Osteocyte (in vitro differentiated cells): ENCODE results near the gene MYRIP. TPM values are rescaled to one million over a fixed set of nuclear protein-coding genes. Genes with fewer than 3 reads are reported as not detected.

Experiments
- DNase-seq: peaks from one replicate; pipeline ENCODE4 v3.0.0; 2021; ENCODE audit warnings: mixed read lengths; ENCODE audit not compliant: unreplicated experiment; ENCODE audit errors: extremely low spot score
- H3K27ac Mint-ChIP-seq: one replicate; pipeline ENCODE4 v1.8.0; 2021; ENCODE audit warnings: mild to moderate bottlenecking, mixed read lengths; ENCODE audit not compliant: unreplicated experiment
- H3K27me3 Mint-ChIP-seq: one replicate; pipeline ENCODE4 v1.8.0; 2021; ENCODE audit warnings: mixed read lengths; ENCODE audit not compliant: unreplicated experiment
- H3K36me3 Mint-ChIP-seq: one replicate; pipeline ENCODE4 v1.8.0; 2021; ENCODE audit warnings: mixed read lengths; ENCODE audit not compliant: unreplicated experiment
- H3K4me1 Mint-ChIP-seq: one replicate; pipeline ENCODE4 v1.8.0; 2021; ENCODE audit warnings: mixed read lengths; ENCODE audit not compliant: unreplicated experiment
- H3K4me3 Mint-ChIP-seq: one replicate; pipeline ENCODE4 v1.8.0; 2021; ENCODE audit warnings: mild to moderate bottlenecking, moderate library complexity, mixed read lengths; ENCODE audit not compliant: unreplicated experiment
- H3K9me3 Mint-ChIP-seq: one replicate; pipeline ENCODE4 v1.8.0; 2021; ENCODE audit warnings: mixed read lengths; ENCODE audit not compliant: unreplicated experiment
- CTCF ChIP-seq: fragments of 200-600 bp; sonication (generic); IDR thresholded peaks from 2 replicates; pipeline ENCODE4 v1.5.0; 2021; ENCODE audit warnings: antibody characterized with exemption, mild to moderate bottlenecking, moderate library complexity
- total RNA-seq: library from RNA; stranded (reverse); gene quantifications from 2 replicates; pipeline ENCODE4 v1.2.1, GENCODE V29; 2021

The MYRIP gene
- total RNA-seq, 1 donor from 2014 or later: 0.62 TPM

GRCh38 chr3:40242638-40243037 lies 433.2 kb downstream of the MYRIP start:
- no peaks in the 10 kb centered on the region for H3K4me1 Mint-ChIP-seq
- H3K9me3 Mint-ChIP-seq: no peaks in the 10 kb centered on the region
- H3K4me3 Mint-ChIP-seq: no peak overlapping the region
- H3K27me3 Mint-ChIP-seq: peaks cover 3% of the 10 kb centered on the region
- H3K36me3 Mint-ChIP-seq: no peaks in the 10 kb centered on the region
- no peak for DNase-seq
- no peak overlapping the region for H3K27ac Mint-ChIP-seq
- TF ChIP-seq CTCF: no peak

- no peak for TF ChIP-seq CTCF
- Mint-ChIP-seq H3K27ac (no peak overlapping the region), H3K4me3 (no peak overlapping the region), H3K27me3 (peaks cover 3% of the 10 kb centered on the region), H3K4me1 (no peaks in the 10 kb centered on the region), H3K36me3 (no peaks in the 10 kb centered on the region), H3K9me3 (no peaks in the 10 kb centered on the region)
- DNase-seq: no peak
Observed at GRCh38 chr3:40243056-40243455, 433.6 kb downstream of the MYRIP start.

GRCh38 chr3:40247714-40248454 lies 438.5 kb downstream of the MYRIP start:
- TF ChIP-seq CTCF: no peak
- H3K36me3 Mint-ChIP-seq: no peaks in the 10 kb centered on the region
- no peaks in the 10 kb centered on the region for H3K4me1 Mint-ChIP-seq
- H3K9me3 Mint-ChIP-seq: no peaks in the 10 kb centered on the region
- DNase-seq: no peak
- H3K27ac Mint-ChIP-seq: no peak overlapping the region
- H3K4me3 Mint-ChIP-seq: no peak overlapping the region
- H3K27me3 Mint-ChIP-seq: peaks cover 3% of the 10 kb centered on the region

GRCh38 chr3:40248591-40248990 lies 439.2 kb downstream of the MYRIP start:
- no peak for TF ChIP-seq CTCF
- no peak overlapping the region for H3K4me3 Mint-ChIP-seq

GRCh38 chr3:40249168-40249567 lies 439.8 kb downstream of the MYRIP start:
- Mint-ChIP-seq H3K27ac (no peak overlapping the region), H3K27me3 (no peaks in the 10 kb centered on the region), H3K4me3 (no peak overlapping the region), H3K4me1 (no peaks in the 10 kb centered on the region), H3K36me3 (no peaks in the 10 kb centered on the region), H3K9me3 (no peaks in the 10 kb centered on the region)
- TF ChIP-seq CTCF: no peak
- DNase-seq: no peak

More at GRCh38 chr3:40248591-40248990, 439.2 kb downstream of the MYRIP start:
- H3K36me3 Mint-ChIP-seq: no peaks in the 10 kb centered on the region
- H3K9me3 Mint-ChIP-seq: no peaks in the 10 kb centered on the region
- H3K27ac Mint-ChIP-seq: no peak overlapping the region
- peaks cover 3% of the 10 kb centered on the region for H3K27me3 Mint-ChIP-seq
- no peaks in the 10 kb centered on the region for H3K4me1 Mint-ChIP-seq
- no peak for DNase-seq
